K562 treated with DMSO at 1 percent for 48 hours (cell line): ENCODE measurements around the gene PGAM2. TPM values are rescaled to one million over a fixed set of nuclear protein-coding genes. Genes with fewer than 3 reads are reported as not detected.

Experiments used
- total RNA-seq: library from RNA; unstranded; fragments of 300-600 nt; gene quantifications from 2 replicates; pipeline ENCODE4 v1.2.3, GENCODE V29; 2022; ENCODE audit warnings: low replicate concordance; ENCODE audit errors: extremely low read depth

Gene PGAM2
- total RNA-seq = not detected in 2 replicates

DNA sequence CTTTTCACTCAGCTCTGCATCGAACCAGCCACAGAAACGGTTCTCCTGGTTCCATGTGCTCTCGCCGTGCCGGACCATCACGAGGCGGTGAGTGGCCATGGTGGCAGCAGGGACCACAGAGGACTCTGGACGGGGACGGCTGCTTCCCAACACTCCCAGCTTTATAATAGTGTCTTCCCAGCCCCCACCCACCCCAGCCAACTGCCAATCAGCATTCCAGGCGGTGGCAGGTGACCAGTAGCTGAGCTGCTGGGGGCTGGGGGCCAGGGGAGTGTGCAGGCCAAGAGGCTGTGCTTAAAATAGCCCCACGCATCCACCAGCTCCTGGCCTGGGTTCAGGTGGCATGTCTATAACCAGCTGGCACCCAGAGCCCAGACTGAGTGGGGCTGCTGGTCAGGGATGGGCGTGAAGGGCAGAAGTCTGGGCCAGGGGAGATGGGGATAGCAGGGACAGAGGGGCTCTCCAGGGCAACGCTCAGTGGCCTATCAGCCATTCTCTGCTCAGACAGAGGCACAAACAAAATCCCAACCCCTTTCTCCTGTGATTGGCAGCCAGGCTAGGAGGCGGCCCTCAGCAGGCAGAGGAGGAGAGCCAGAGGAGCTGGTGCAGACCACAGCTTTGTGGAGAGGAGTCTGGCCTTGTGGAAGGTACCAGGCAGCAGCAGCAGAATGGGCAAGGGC is at the start of gene PGAM2:
Gene PGAM2, minus strand, starts transcription at position 137 of the 680 bp plus-strand sequence. Its CDS starts 38 bp downstream, at position 99.

GRCh38 chr7:44103923-44104859 is 38.8 kb upstream of the PGAM2 start, which contains the start of gene AEBP1:
TSS of gene AEBP1 (plus strand) at chr7:44104345. CDS start at chr7:44104666, 321 bp downstream.

GRCh38 chr7:44044315-44045225 is 20.8 kb downstream of the PGAM2 start, which contains the start of gene DBNL:
TSS of gene DBNL (plus strand) at chr7:44044702. CDS start at chr7:44044738, 36 bp downstream.

Other genes with a start within 250 kb of the PGAM2 start
- gene MRPS24, start 196.1 kb downstream of the PGAM2 start, total RNA-seq = not detected in 2 replicates
- gene URGCP, start 159.0 kb downstream of the PGAM2 start, total RNA-seq = not detected in 2 replicates
- not detected in 2 replicates for gene UBE2D4, start 139.1 kb downstream of the PGAM2 start, total RNA-seq
- gene SPDYE1, start 67.7 kb downstream of the PGAM2 start, total RNA-seq = not detected in 2 replicates
- gene DBNL, start 20.9 kb downstream of the PGAM2 start, total RNA-seq = not detected in 2 replicates
- not detected in 2 replicates for gene POLM, start 17.0 kb upstream of the PGAM2 start, total RNA-seq
- gene AEBP1, start 38.8 kb upstream of the PGAM2 start, total RNA-seq = not detected in 2 replicates
- not detected in 2 replicates for gene POLD2, start 58.0 kb upstream of the PGAM2 start, total RNA-seq
- gene MYL7, start 75.8 kb upstream of the PGAM2 start, total RNA-seq = not detected in 2 replicates
- gene GCK, start 123.9 kb upstream of the PGAM2 start, total RNA-seq = not detected in 2 replicates
- not detected in 2 replicates for gene YKT6, start 135.4 kb upstream of the PGAM2 start, total RNA-seq